Cardiac fibroblast (primary cell): ENCODE measurements around the gene CEACAM6.

Experiments used
- DNase-seq, 2 donors: peaks; one replicate each; pipeline versions ENCODE4 v3.0.0 to v3.0.0-alpha.2; 2010; ENCODE audit warnings: low read depth in 2 of 2
- H3K4me3 ChIP-seq, 2 donors: replicated peaks in 1 of 2; 1 replicate in 1 of 2; 2 replicates in 1 of 2; pipeline ENCODE4 v1.5.1; 2011; ENCODE audit warnings: low read depth in 2 of 2, low read length in 2 of 2, mild to moderate bottlenecking in 2 of 2, moderate library complexity in 1 of 2
- TF ChIP-seq, protein P1 (sequence below): IDR thresholded peaks from one replicate; pipeline ENCODE4 v1.5.1; 2011; ENCODE audit warnings: low read depth, mild to moderate bottlenecking, low read length, inconsistent platforms

CEACAM6 gene

GRCh38 chr19:41821003-41821735 lies 65.8 kb downstream of the CEACAM6 start:
- peak; percentile 26 to 56 for DNase-seq
- H3K4me3 ChIP-seq: no peak overlapping the region
- TF ChIP-seq, protein P1, sequence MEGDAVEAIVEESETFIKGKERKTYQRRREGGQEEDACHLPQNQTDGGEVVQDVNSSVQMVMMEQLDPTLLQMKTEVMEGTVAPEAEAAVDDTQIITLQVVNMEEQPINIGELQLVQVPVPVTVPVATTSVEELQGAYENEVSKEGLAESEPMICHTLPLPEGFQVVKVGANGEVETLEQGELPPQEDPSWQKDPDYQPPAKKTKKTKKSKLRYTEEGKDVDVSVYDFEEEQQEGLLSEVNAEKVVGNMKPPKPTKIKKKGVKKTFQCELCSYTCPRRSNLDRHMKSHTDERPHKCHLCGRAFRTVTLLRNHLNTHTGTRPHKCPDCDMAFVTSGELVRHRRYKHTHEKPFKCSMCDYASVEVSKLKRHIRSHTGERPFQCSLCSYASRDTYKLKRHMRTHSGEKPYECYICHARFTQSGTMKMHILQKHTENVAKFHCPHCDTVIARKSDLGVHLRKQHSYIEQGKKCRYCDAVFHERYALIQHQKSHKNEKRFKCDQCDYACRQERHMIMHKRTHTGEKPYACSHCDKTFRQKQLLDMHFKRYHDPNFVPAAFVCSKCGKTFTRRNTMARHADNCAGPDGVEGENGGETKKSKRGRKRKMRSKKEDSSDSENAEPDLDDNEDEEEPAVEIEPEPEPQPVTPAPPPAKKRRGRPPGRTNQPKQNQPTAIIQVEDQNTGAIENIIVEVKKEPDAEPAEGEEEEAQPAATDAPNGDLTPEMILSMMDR: peak; percentile 51
